ENCODE results near the gene ABCA1.
"Not testable (repeated sequence)": the region's sequence is repeated elsewhere in the genome, so short reads cannot be mapped to it uniquely, and the experiment has no call there.

ABCA1 gene

DNA sequence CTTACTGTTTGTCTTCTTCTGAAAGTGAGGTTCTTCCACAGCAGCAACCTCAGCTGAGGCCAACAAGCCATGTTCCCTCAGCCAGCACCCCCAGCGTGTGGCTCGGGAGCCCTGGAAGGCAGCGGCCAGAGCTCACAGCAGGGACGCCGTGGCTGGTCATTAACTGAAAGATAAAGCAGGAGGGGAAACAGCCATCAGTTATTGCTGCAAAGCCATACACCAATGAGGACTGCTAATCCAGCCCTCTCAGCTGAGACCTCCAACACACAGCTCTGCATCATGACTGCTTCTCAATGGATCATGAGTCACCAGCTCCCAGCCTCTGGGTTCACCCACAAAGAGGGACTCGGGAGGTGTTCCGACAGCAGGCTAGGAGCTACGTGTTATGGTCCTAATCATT is 24.3 kb downstream of the ABCA1 start:
- DNase-seq: no peak

DNA sequence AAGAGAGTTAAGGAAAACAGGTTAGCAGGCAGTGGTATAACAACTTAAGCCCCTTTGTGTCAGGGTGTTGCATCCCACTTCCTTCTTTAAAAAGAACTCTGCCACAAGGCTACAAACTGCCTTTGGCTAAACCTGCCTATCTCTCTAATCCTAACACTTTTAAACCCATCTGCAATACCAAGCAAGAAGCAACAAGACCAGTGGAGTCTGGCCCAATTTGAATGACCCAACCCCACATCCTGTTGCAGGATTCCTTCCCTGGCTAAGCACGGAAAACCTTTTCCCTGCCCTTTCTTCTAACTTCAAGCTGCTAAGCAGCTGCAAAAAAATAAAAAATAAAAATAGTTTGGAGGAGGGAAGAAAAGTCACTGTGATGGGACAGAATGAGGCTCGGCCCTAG is 27.1 kb downstream of the ABCA1 start:
- no peak for DNase-seq

DNA sequence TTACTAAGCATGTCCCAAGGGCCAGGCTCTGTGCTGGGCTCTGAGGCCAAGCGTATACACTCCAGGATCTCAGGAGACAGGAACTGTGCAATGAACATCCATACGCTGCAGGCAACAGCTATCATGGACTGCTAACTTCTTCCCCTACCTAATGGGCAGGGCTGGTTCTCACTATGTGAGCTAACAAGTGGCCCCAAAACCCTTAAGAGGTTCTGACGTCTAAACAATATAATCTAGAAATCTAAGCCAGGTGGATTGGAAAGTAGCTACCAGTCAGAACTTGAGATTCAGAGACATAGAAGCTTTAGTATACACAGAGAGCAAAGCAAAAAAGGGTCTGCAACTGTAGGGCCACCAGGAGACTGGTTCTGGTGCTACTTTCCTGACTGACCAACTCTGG is 27.6 kb downstream of the ABCA1 start:
- no peak for DNase-seq

DNA sequence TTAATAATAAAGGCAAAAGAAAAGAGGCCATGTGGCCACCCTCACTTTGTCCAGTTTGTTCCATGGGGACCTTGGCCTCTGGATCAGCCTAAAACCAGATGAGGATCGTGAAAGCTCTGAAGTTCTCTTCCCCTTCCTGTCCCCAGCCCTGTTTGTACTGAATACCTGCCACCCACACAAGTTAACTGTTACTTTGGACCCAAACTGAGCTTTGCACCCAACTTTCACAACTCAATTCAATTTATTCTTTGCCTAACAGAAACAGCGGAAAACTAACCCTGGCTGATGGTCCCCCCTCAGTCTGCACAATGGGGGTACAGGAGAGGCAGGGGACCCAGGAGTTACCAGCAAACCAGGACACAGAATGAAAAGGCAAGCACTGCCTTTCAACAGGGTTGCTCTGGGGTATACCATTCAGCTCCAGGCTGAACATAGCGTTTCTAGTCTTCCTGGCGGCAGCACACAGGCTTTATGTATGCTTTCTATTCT is 28.2 kb downstream of the ABCA1 start:
- no peak for DNase-seq

DNA sequence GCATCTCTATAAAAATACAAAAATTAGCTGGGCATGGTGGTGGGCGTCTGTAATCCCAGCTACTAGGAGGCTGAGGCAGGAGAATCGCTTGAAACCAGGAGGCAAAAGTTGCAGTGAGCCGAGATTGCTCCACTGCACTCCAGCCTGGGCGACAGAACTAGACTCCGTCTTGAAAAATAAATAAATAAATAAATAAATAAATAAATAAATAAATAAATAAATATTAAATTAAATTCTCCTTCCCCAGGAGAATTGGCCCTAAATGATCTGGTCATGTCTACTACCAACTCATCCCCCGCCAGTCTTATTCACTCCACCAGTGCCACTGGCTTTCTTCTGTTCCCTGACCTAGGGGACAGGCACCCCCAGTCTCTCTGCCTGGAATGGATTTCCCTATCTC is 29.6 kb downstream of the ABCA1 start:
- not testable (repeated sequence) for DNase-seq

DNA sequence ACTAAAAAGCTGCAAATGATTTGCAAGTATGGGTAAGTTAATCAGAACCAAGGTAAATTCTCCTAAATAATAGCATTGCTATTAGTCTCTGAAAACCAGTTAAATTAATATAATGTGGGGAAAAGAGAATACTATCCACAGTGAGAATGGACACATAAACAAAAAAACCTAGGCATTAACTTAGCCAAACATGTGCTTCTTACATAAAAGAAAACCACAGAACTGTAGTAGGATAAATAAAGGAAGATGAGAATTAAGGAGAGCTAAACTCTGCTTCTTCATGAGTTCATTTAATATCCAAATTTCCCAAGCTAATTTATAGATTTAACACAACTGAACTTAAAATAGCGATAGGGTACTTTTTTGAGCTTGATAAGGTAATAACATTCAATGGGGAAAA is 31.8 kb downstream of the ABCA1 start:
- DNase-seq: no peak

DNA sequence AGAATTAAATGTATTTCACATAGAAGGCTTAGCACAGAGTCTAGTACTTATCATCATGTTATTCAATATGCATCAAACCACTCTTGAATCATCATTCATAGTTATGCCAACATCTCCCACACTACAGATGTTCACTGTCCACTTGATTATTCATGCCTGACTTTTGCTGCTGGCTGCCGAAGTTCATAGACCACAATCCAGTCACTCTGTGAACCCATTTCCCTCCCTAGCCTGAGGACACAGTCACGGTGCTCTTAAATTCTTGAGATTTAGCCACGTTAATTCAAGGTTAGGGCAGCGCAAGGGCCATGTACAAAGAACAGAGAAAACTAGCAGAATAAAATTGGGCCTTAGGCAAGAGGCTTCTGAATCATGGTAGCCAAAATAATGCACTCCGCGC is 32.4 kb downstream of the ABCA1 start:
- no peak for DNase-seq

DNA sequence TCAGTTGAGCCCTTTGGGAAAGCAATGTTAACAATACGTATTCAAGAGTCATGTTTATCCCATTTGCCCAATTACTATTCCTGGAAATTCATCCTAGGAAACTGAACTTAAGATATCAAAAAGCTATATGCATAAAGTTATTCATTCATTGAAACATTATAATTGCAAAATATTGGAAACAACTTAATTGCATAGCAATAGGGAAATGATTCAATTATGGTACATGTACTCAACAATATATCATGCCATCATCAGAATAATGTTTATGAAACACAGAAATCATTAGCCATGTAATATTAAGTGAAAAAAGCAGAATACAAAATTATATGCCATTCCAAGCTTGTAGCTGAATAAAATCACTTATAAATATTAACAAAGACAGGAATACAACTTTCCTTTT is 35.3 kb downstream of the ABCA1 start:
- no peak for DNase-seq

DNA sequence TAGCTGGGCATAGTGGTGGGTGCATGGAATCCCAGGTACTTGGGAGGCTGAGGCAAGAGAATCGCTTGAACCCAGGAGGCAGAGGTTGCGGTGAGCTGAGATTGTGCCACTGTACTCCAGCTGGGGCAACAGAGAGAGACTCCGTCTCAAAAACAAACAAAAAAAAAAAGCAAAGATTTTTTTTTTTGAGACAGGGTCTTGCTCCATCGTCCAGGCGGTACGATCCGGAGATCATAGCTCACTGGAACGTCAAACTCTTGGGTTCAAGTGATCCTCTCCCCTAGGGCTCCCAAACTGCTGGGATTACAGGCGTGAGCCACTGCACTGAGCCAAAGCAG is 37.6 kb downstream of the ABCA1 start:
- DNase-seq: no peak

DNA sequence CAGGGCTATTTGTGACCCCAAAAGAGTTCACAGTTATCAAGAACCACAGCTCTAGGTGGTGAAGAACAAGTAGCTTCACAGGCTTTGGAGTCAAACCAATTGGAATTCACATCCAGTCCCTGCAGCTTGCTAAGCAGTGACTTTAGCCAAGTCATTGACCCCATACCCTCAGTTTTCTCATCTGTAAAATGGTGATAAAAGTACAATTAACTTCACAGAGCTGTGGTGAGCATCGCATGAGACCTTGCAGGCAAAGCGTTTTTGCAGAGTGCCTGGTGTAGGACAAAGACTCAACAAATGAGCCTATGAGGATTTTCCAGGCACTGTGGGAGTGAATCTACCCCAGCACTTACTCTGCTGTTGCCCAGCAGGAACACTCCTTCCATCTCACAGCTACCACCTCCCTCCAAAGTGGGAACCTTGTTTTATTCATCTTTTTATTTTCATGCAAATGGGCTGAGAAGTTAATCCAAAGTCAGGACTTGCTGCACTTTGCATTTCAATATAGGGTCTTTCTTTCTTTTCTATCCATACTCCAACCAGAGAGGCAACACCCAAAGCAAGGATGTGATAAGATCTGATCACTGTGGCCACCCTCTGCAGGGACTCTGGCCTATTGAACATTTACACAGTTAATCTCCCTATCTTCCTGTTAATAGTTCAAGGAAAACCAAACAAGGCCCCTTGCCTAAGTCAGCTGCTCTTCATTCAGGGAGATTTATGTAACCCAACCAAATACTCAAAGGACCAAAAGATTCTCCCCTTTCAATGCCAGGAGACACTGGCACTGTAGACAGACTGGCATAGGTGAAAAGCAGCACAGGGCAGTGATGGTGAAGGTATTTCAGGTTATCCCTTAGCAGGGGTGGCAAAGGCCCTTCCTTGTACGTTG is 41.9 kb downstream of the ABCA1 start:
- no peak for DNase-seq

DNA sequence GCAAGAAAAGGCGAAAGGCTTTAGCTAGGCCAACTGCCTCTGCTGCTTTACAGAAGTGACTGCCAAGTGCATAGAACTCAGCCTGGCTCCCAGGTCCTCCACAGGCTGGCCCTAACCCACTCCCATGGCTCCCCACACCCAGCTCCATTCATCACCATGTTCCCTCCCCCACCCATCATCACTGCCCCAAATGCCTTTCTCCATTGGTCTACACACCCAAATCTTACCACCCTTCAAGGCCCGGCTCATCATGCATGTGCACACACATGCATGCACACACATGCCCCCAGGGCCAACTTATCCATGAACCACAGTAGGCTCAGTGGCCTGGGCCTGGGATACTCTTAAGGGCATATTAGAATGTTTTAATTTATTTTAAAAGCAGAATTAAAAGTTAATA is 44.8 kb downstream of the ABCA1 start:
- no peak for DNase-seq

DNA sequence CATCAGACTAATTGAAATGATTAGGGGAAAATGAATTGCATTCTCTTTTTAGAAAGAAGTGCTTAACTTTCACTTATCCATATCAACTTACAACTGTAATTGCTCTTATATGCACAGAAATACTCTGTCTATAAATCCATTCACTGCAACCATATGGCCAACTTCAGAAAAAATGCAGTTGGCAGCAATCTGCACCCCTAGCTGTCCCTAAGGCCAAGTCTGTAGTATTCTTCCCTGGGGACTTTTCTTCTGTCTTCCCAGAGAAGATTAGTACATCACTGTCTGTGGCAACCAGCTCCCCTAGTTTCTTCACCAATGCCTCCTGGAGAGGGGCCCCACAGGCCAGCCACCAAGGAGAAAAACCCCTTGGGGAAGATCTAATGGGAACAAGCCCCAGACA is 45.4 kb downstream of the ABCA1 start:
- peak; percentile 76 for DNase-seq

DNA sequence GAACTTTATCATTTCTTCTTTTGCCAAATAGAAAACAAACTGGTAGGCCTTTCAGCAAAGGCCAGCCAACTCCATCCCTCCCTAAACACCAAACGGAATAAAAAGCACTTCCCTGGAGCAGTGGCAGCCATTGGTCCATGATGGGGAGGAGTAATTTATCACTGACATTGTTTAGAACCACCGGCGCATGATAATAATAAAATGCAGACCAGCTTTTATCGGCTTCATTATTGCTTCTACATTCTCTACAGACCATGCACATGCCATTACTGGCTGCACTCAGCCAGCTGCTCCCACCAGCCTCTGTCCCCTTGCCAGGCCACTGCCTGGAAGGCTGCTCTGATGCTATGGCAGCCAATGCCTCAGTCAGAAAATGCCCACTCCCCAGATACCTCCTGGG is 45.9 kb downstream of the ABCA1 start:
- DNase-seq: peak; percentile 73

DNA sequence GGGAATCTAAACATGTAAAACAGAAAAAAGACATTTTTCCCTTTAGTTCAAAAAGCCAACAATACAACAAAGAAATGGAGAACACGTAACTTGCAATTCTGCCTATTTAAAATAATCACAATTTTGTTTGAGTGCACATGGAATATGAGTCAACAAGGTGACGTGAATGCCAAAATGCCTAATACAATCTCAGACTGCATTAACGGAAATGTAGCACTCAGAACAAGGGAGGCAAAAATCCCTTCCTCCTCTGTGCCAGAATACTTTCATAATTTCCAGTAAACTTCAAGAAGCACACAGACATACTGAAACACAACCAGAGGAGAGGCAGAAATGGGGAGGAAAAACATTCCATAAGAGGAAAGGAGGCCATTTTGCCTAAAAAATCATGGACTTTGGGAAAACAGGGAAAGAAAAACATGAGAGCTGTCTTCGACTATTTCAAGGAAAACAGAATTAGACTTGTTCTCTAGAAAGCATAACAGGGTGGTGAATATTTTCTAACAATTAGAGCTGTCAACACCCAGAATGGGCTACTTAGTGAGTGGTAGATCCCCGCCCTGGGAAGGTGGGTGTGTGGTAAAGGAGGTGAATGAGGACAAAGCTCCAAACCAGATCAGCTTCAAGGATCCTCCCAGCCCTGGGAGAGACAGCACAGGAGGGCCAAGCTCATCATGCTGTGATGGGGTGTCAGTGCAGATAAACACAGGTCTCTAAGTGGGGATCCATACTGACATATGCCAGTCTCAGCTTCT is 48.2 kb downstream of the ABCA1 start:
- no peak for DNase-seq

DNA sequence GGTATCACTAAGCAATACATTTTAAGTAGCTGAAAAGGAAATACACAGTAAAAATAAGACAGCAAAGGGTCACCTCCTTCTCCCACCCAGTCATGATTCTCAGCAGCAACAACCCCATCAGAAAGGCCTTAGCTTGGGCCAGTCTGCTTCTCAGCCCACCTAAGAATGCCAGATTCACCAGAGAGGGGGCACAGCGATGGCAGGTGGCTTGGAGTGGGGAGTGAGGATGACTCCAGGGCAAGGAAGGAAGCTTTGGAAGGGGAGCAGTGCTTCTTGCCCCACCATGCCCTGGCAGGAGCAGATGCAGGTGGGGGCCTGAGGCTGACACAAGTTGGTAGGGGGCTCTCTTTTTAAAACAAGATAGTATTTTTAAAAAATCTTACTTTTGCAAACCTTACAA is 51.4 kb downstream of the ABCA1 start:
- DNase-seq: no peak

DNA sequence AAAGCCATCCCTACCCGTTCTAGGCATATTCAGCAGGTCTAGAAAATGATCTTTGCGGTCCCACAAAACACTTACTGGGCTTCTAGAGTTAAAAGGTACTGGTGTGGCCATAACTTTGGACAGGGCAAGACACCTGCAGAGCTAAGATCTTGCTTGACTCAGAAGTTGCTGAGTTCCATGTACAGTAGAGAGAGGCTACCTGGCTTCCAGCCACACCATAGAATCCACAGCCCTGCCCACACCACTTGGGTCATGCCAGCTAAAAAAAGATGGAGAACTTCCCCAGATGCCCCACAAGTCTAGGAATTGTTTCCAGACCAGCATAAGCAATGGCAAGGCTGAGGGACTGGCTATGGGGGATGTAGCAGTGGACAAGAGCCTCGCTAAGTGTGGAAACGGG is 52.1 kb downstream of the ABCA1 start:
- DNase-seq: no peak

DNA sequence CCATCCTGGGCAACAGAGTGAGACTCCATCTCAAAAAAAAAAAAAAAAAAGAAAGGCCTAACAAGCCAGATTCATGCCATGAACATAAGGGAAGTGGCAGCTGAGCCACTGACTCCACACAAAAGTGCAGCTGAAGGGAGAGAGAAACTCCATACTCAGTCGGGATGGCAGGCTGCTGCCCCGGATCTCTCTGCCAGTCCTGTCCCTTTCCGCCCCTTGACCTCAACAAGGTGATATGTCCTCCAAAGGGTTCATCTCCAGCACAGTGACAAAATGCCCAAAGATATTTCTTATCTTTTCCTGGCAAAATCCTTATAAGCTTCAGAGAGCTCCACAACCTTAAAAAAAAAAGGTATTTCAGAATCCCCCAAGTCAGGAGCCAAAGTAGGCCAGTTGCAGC is 52.6 kb downstream of the ABCA1 start:
- no peak for DNase-seq

DNA sequence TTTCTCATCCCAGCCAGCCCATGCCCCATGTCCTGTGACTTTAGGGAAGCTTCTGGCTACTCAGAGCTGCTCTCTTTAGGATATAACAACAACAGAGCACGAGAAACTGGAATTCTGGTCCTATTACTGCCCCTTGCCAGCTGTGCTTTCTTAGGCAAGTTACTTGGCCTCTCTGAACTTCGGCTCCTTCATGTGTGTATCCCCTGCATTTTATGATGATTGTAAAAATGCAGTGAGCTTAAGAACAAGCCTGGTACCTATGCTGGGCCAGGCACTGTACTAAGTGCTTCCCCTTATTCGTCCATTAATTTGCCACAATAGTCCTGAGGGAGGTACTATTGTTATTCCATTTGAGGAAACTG is 54.5 kb downstream of the ABCA1 start:
- no peak for DNase-seq

DNA sequence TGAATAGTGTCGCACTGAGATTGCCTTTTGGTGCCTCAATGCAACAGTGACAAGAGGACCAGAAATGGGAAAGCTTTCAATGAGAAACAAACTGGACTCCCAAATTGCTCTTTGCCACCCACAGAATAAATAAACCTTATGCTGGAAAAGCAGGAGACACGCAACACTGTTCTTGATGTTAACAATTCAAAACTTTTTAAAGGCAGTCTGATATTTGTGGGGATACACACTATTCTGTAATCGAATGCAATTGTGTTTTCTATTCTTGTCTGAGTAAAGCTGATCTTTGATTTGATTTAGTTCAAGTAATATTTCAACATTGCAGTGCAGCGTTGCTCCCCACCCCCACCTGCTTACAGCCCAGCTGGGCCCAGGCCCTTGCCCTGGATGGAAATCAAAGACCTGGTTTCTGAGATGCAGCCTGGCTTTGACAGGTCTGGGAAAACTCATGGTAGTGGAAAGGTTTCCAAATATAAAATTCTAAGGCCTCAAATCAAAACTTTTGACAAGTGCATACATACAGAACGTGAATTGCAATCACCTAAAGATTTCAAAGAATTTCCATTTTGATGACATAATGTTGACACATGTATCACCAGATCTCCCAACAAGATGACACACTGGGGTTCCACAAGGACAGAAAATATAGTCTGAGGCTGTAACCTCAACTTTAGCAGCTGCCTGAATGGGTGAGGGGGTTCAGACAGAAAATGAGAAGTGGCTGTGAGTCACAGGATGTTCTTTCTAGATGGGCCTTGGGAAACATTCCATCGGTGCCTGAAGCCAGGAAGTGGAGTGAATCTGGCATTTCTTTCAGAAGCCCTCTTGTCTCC is 55.1 kb downstream of the ABCA1 start:
- DNase-seq: no peak

DNA sequence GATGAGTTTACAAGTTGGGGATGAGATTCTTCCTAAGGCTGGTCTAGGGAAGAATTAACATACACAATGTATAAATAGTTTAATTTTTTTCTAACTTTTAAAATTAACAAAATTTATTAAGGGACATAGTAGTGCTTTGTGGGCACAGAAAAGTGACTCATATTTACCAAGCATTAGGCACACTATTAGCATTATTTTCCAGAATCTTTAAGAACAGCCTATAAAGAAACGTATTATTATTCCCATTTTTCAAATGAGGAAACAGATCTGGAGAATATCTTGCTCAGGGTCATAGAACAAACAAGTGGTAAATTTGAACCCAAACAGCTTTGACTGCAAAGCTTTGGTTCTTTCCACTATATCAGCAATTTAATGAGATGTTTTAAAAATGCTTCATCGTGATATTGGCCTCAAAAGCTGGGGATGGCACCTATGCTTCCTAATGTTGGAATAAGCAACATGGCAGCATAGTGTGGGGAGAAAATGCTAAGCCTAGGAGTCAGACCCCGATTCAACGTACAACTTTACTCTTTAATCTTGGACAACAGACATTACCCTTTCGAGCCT is 55.9 kb downstream of the ABCA1 start:
- DNase-seq: no peak

DNA sequence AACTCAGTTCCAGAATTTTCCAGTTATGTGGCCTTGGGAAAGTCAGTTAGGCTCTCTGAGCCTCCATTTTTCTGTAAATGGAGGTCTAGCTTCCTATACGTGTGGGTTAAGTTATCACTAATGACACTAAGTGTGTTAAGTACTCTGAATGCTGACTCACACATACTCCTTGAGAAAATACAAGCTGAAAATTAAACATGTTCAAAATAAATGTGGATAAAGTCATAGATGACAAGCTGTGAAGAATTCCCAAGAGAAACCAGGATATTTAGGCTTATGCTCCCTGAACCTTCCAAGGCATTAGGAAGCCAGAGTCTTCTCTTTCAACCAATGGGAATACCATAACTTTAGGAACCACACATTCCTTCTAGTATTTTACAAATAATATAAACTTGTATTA is 58.1 kb downstream of the ABCA1 start:
- no peak for DNase-seq

DNA sequence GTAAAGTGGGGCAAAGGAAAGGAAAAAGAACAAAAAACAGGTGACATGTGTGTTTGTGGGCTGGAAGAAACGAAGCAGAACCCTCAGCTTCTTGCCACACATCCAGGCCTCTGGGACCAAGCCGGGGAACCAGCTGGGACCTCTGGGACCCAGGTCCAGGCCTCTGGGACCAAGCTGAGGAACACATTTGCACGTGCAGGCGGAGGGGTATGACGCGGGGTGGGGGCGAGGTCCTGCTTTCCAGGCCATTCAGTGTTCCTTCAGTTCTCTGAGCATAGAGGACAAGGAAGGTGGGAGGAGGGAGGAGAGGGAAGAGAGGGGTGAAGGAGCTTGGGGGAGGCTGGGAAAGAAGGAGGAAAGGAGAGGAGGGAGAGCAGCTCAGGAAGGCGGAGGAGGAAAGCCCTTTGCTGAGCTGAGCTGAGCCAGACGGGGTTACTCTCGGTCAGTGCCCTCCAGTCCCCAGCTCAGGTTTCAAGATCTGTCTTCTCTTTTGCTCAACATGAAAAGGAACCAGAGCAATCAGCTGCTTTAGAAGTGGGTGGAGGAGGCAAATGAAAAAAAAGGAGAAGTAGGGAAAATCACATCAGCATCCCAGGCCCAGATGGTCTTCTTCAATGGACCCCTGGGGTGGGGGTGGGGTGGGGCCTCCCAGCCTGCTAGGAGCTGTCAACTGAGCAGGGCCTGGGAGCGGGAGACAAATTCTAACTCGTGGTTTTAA is 59.1 kb downstream of the ABCA1 start:
- no peak for DNase-seq

DNA sequence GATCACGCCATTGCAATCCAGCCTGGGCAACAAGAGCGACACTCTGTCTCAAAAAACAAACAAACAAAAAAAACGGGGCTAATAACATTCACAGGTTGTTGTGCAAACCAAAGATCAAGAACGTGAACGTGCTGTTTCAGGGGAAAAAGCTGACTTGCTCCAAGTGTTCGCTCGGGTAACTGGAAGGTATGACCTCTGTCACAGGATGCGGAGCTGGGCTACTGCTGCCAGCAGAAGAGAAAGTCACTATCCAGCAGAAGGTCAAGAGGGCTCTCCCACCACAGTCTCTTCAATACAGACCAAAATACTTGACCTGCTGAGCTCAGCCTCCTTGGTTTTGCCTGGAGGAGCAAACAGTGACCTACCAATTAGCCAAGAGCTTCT is 59.7 kb downstream of the ABCA1 start:
- no peak for DNase-seq

Measured in NCI-H446 treated with DMSO at 0.1 percent for 48 hours (cell line).